ENCODE results near the gene PPIA. TPM values are rescaled to one million over a fixed set of nuclear protein-coding genes. Genes with fewer than 3 reads are reported as not detected.

The PPIA gene
- polyA plus RNA-seq, 2 donors, result 4,205 to 4,319 TPM

- Histone ChIP-seq H3K4me1 (ENCODE audit: control insufficient read depth in 2 of 2, insufficient read depth in 2 of 2, low read length in 1 of 2) (peaks cover 3 to 23% of the 10 kb centered on the region in 2 donors), H3K9me3 (ENCODE audit: control insufficient read depth in 2 of 2, insufficient read depth in 1 of 2, low read depth in 1 of 2, low read length in 1 of 2) (no peaks in the 10 kb centered on the region), H3K27me3 (ENCODE audit: control insufficient read depth in 1 of 2, insufficient read depth in 2 of 2, low read length in 2 of 2) (no peaks in the 10 kb centered on the region), H3K27ac (ENCODE audit: low read depth in 2 of 2, low read length in 1 of 2) (peak overlapping the region in 1 of 2 donors; percentile 28), H3K36me3 (ENCODE audit: control insufficient read depth in 2 of 2, insufficient read depth in 2 of 2, low read length in 1 of 2) (peaks cover 28 to 76% of the 10 kb centered on the region in 2 donors), H3K4me3 (ENCODE audit: low read depth in 1 of 2, low read length in 2 of 2) (no peak overlapping the region)
- 92 to 93% methylated on average over 20 of the region's 20 CpGs for WGBS, 2 donors
Observed at GRCh38 chr7:44762726-44763522, 33.6 kb upstream of the PPIA start.

- peaks cover 28 to 74% of the 10 kb centered on the region in 2 donors for H3K36me3 ChIP-seq (ENCODE audit: control insufficient read depth in 2 of 2, insufficient read depth in 2 of 2, low read length in 1 of 2)
- H3K27me3 ChIP-seq (ENCODE audit: control insufficient read depth in 1 of 2, insufficient read depth in 2 of 2, low read length in 2 of 2), result no peaks in the 10 kb centered on the region
- H3K4me1 ChIP-seq (ENCODE audit: control insufficient read depth in 2 of 2, insufficient read depth in 2 of 2, low read length in 1 of 2), result peaks cover 10 to 29% of the 10 kb centered on the region in 2 donors
- H3K9me3 ChIP-seq (ENCODE audit: control insufficient read depth in 2 of 2, insufficient read depth in 1 of 2, low read depth in 1 of 2, low read length in 1 of 2), result no peaks in the 10 kb centered on the region
- H3K27ac ChIP-seq (ENCODE audit: low read depth in 2 of 2, low read length in 1 of 2), result no peak overlapping the region
- H3K4me3 ChIP-seq (ENCODE audit: low read depth in 1 of 2, low read length in 2 of 2), result no peak overlapping the region
- 98% methylated on average over 6 of the region's 6 CpGs for WGBS, 2 donors
Observed at GRCh38 chr7:44764081-44764480, 32.4 kb upstream of the PPIA start.

GRCh38 chr7:44764665-44765578 is 31.6 kb upstream of the PPIA start:
- H3K9me3 ChIP-seq (ENCODE audit: control insufficient read depth in 2 of 2, insufficient read depth in 1 of 2, low read depth in 1 of 2, low read length in 1 of 2), result no peaks in the 10 kb centered on the region
- no peak overlapping the region for H3K27ac ChIP-seq (ENCODE audit: low read depth in 2 of 2, low read length in 1 of 2)
- 84 to 87% methylated on average over 22 of the region's 22 CpGs for WGBS, 2 donors
- H3K4me1 ChIP-seq (ENCODE audit: control insufficient read depth in 2 of 2, insufficient read depth in 2 of 2, low read length in 1 of 2), result peaks cover 15 to 34% of the 10 kb centered on the region in 2 donors
- no peak overlapping the region for H3K4me3 ChIP-seq (ENCODE audit: low read depth in 1 of 2, low read length in 2 of 2)
- H3K27me3 ChIP-seq (ENCODE audit: control insufficient read depth in 1 of 2, insufficient read depth in 2 of 2, low read length in 2 of 2), result no peaks in the 10 kb centered on the region
- peaks cover 24 to 68% of the 10 kb centered on the region in 2 donors for H3K36me3 ChIP-seq (ENCODE audit: control insufficient read depth in 2 of 2, insufficient read depth in 2 of 2, low read length in 1 of 2)

GRCh38 chr7:44765579-44766415 is 30.7 kb upstream of the PPIA start:
- 79 to 88% methylated on average over 17 of the region's 17 CpGs for WGBS, 2 donors
- H3K27ac ChIP-seq (ENCODE audit: low read depth in 2 of 2, low read length in 1 of 2), result no peak overlapping the region
- no peaks in the 10 kb centered on the region for H3K27me3 ChIP-seq (ENCODE audit: control insufficient read depth in 1 of 2, insufficient read depth in 2 of 2, low read length in 2 of 2)
- H3K4me1 ChIP-seq (ENCODE audit: control insufficient read depth in 2 of 2, insufficient read depth in 2 of 2, low read length in 1 of 2), result peaks cover 15 to 34% of the 10 kb centered on the region in 2 donors
- no peaks in the 10 kb centered on the region for H3K9me3 ChIP-seq (ENCODE audit: control insufficient read depth in 2 of 2, insufficient read depth in 1 of 2, low read depth in 1 of 2, low read length in 1 of 2)
- peaks cover 19 to 61% of the 10 kb centered on the region in 2 donors for H3K36me3 ChIP-seq (ENCODE audit: control insufficient read depth in 2 of 2, insufficient read depth in 2 of 2, low read length in 1 of 2)
- H3K4me3 ChIP-seq (ENCODE audit: low read depth in 1 of 2, low read length in 2 of 2), result no peak overlapping the region

- no peaks in the 10 kb centered on the region for H3K9me3 ChIP-seq (ENCODE audit: control insufficient read depth in 2 of 2, insufficient read depth in 1 of 2, low read depth in 1 of 2, low read length in 1 of 2)
- 89 to 92% methylated on average over 11 of the region's 11 CpGs for WGBS, 2 donors
- H3K4me1 ChIP-seq (ENCODE audit: control insufficient read depth in 2 of 2, insufficient read depth in 2 of 2, low read length in 1 of 2), result peaks cover 15 to 33% of the 10 kb centered on the region in 2 donors
- no peak overlapping the region for H3K27ac ChIP-seq (ENCODE audit: low read depth in 2 of 2, low read length in 1 of 2)
- no peak overlapping the region for H3K4me3 ChIP-seq (ENCODE audit: low read depth in 1 of 2, low read length in 2 of 2)
- H3K36me3 ChIP-seq (ENCODE audit: control insufficient read depth in 2 of 2, insufficient read depth in 2 of 2, low read length in 1 of 2), result peaks cover 16 to 57% of the 10 kb centered on the region in 2 donors
- H3K27me3 ChIP-seq (ENCODE audit: control insufficient read depth in 1 of 2, insufficient read depth in 2 of 2, low read length in 2 of 2), result no peaks in the 10 kb centered on the region
Observed at GRCh38 chr7:44766416-44766801, 30.1 kb upstream of the PPIA start.

GRCh38 chr7:44767134-44767911 is 29.2 kb upstream of the PPIA start:
- H3K4me3 ChIP-seq (ENCODE audit: low read depth in 1 of 2, low read length in 2 of 2), result peak overlapping the region in 1 of 2 donors; percentile 1
- H3K36me3 ChIP-seq (ENCODE audit: control insufficient read depth in 2 of 2, insufficient read depth in 2 of 2, low read length in 1 of 2), result peaks cover 16 to 52% of the 10 kb centered on the region in 2 donors
- H3K27ac ChIP-seq (ENCODE audit: low read depth in 2 of 2, low read length in 1 of 2), result peak overlapping the region; percentile 48 to 73
- H3K27me3 ChIP-seq (ENCODE audit: control insufficient read depth in 1 of 2, insufficient read depth in 2 of 2, low read length in 2 of 2), result no peaks in the 10 kb centered on the region
- WGBS, 2 donors, result 68 to 70% methylated on average over 19 of the region's 19 CpGs
- H3K4me1 ChIP-seq (ENCODE audit: control insufficient read depth in 2 of 2, insufficient read depth in 2 of 2, low read length in 1 of 2), result peaks cover 15 to 28% of the 10 kb centered on the region in 2 donors
- no peaks in the 10 kb centered on the region for H3K9me3 ChIP-seq (ENCODE audit: control insufficient read depth in 2 of 2, insufficient read depth in 1 of 2, low read depth in 1 of 2, low read length in 1 of 2)

- 31 to 36% methylated on average over 12 of the region's 12 CpGs for WGBS, 2 donors
- Histone ChIP-seq H3K36me3 (ENCODE audit: control insufficient read depth in 2 of 2, insufficient read depth in 2 of 2, low read length in 1 of 2) (peaks cover 16 to 46% of the 10 kb centered on the region in 2 donors), H3K27ac (ENCODE audit: low read depth in 2 of 2, low read length in 1 of 2) (peak overlapping the region; percentile 67 to 73), H3K9me3 (ENCODE audit: control insufficient read depth in 2 of 2, insufficient read depth in 1 of 2, low read depth in 1 of 2, low read length in 1 of 2) (no peaks in the 10 kb centered on the region), H3K4me3 (ENCODE audit: low read depth in 1 of 2, low read length in 2 of 2) (no peak overlapping the region), H3K4me1 (ENCODE audit: control insufficient read depth in 2 of 2, insufficient read depth in 2 of 2, low read length in 1 of 2) (peaks cover 15 to 24% of the 10 kb centered on the region in 2 donors), H3K27me3 (ENCODE audit: control insufficient read depth in 1 of 2, insufficient read depth in 2 of 2, low read length in 2 of 2) (no peaks in the 10 kb centered on the region)
Observed at GRCh38 chr7:44767912-44768627, 28.4 kb upstream of the PPIA start.

- 33% methylated on average over 11 of the region's 11 CpGs for WGBS, 2 donors
- Histone ChIP-seq H3K4me3 (ENCODE audit: low read depth in 1 of 2, low read length in 2 of 2) (no peak overlapping the region), H3K4me1 (ENCODE audit: control insufficient read depth in 2 of 2, insufficient read depth in 2 of 2, low read length in 1 of 2) (peaks cover 15 to 24% of the 10 kb centered on the region in 2 donors), H3K9me3 (ENCODE audit: control insufficient read depth in 2 of 2, insufficient read depth in 1 of 2, low read depth in 1 of 2, low read length in 1 of 2) (no peaks in the 10 kb centered on the region), H3K36me3 (ENCODE audit: control insufficient read depth in 2 of 2, insufficient read depth in 2 of 2, low read length in 1 of 2) (peaks cover 16 to 40% of the 10 kb centered on the region in 2 donors), H3K27me3 (ENCODE audit: control insufficient read depth in 1 of 2, insufficient read depth in 2 of 2, low read length in 2 of 2) (no peaks in the 10 kb centered on the region), H3K27ac (ENCODE audit: low read depth in 2 of 2, low read length in 1 of 2) (peak overlapping the region; percentile 67 to 73)
Observed at GRCh38 chr7:44768628-44769371, 27.7 kb upstream of the PPIA start.
